NCI-H2029 treated with DMSO at 0.1 percent for 48 hours (cell line): ENCODE data around the gene SPIN2B.

ENCODE experiments used
- DNase-seq: peaks from one replicate; lab custom pipeline; 2025; lab: John Stamatoyannopoulos, UW

The SPIN2B gene

GRCh38 chrX:57070185-57070984 is 51.0 kb downstream of the SPIN2B start:
- no peak for DNase-seq
